ENCODE results near the gene DTNB. TPM values are rescaled to one million over a fixed set of nuclear protein-coding genes. Genes with fewer than 3 reads are reported as not detected.

The DTNB gene
- total and polyA plus RNA-seq, 10 of the 15 experiments (the other 5 are each of a cell fraction or from before 2014, with no cell fraction given): 4.5 to 30.6 (median 11.9) TPM

- no peak for FAIRE-seq
- no TSS peak for BruUV-seq (replicated peaks)
- DNase-seq (ENCODE audit: low read depth, low spot score): no peak
- H3K9ac ChIP-seq (ENCODE audit: control insufficient read depth, insufficient read depth, low read length): no peak overlapping the region
- ATAC-seq: no peak
- no peaks in the 10 kb centered on the region for H3K79me2 ChIP-seq (ENCODE audit: control insufficient read depth, insufficient read depth, low read length)
- intact Hi-C loops (cut with micrococcal nuclease; ENCODE audit: unreplicated experiment): no loop called here
- H3K36me3 ChIP-seq (ENCODE audit: control insufficient read depth in 2 of 2, insufficient read depth in 2 of 2, low read length in 1 of 2): no peaks in the 10 kb centered on the region
- no peak overlapping the region for H3K4me2 ChIP-seq (ENCODE audit: control insufficient read depth, insufficient read depth)
- ChIA-PET CTCF (interaction anchor here (1.1 to 1.7 kb wide), 5 partner anchors 10 to 81 kb away, joined by 3 to 19 read pairs (median 3); no protein-coding TSS in a partner anchor), SMC1A (ENCODE audit: uncharacterized antibody, unreplicated experiment) (interaction anchor here (1.3 to 3.9 kb wide), 2 partner anchors 8 to 11 kb away, joined by 4 to 28 read pairs; no protein-coding TSS in a partner anchor), RAD21 (ENCODE audit: unreplicated experiment) (interaction anchor here (2.0 kb wide), 1 partner anchor 10 kb away, joined by 10 read pairs; no protein-coding TSS in a partner anchor), POLR2A (interaction anchor here (0.5 kb wide), 1 partner anchor 304 kb away, joined by 4 read pairs; no protein-coding TSS in a partner anchor)
- no peaks in the 10 kb centered on the region for H4K20me1 ChIP-seq (ENCODE audit: control insufficient read depth, insufficient read depth)
- no peaks in the 10 kb centered on the region for H3K9me3 ChIP-seq (replicated peaks; ENCODE audit: control insufficient read depth, insufficient read depth, low read length)
- WGBS (ENCODE audit: insufficient coverage, insufficient replicate concordance, low lambda C conversion rate, missing lambda C conversion rate): 82% methylated on average over 7 of the region's 7 CpGs
- in situ Hi-C loops (cut with MboI): no loop called here
- TF ChIP-seq ZNF207 (IDR thresholded peaks at IDR 0.05; ENCODE audit: borderline replicate concordance) (no peak), SUZ12 (IDR thresholded peaks at IDR 0.05; ENCODE audit: unreplicated experiment) (no peak)
- no peaks in the 10 kb centered on the region for H3K4me1 ChIP-seq (ENCODE audit: control insufficient read depth, insufficient read depth, low read length)
- H3K27ac ChIP-seq (ENCODE audit: control insufficient read depth, insufficient read depth): no peak overlapping the region
- no peak overlapping the region for H3K4me3 ChIP-seq
- no peaks in the 10 kb centered on the region for H3K27me3 ChIP-seq (replicated peaks in 1 of 2; ENCODE audit: control insufficient read depth in 2 of 2, insufficient read depth in 2 of 2, low read length in 1 of 2)
- no peak overlapping the region for H2AFZ ChIP-seq (ENCODE audit: control insufficient read depth, low read depth, low read length)
Observed at GRCh38 chr2:25617948-25618646, 55.3 kb downstream of the DTNB start.

DNA sequence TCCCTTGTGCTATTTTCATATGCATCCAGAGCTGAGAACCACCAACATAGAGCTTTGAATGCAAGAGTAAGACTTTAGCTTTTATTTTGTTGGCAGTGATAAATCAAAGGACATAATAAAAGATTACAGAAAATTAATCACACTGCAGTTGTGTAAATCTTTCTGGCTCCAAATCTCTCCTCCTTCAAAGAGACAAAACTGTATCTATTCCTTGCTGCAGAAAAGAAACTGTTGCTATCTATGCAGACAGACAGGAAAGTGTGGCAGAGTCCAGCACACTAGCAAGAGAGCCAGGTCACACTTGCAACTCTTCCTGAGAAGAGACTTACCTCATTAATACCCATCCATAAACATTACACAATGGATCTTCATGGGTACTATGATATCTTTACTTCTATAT, 57.5 kb downstream of the DTNB start:
- intact Hi-C loops (cut with micrococcal nuclease; ENCODE audit: unreplicated experiment) (no loop called here), in situ Hi-C loops (cut with MboI) (no loop called here)
- SMC1A ChIA-PET (ENCODE audit: uncharacterized antibody, unreplicated experiment): interaction anchor here (1.2 kb wide), 1 partner anchor 10 kb away, joined by 3 read pairs; no protein-coding TSS in a partner anchor
- ATAC-seq (no peak), FAIRE-seq (no peak), DNase-seq (ENCODE audit: low read depth, low spot score) (no peak)
- POLR2A ChIA-PET: no interaction called here
- RAD21 ChIA-PET (ENCODE audit: unreplicated experiment): interaction anchor here (1.3 kb wide), 2 partner anchors 9 to 58 kb away, joined by 4 to 7 read pairs; partner anchors contain the start of gene DTNB
- Histone ChIP-seq H3K9me3 (replicated peaks; ENCODE audit: control insufficient read depth, insufficient read depth, low read length) (no peaks in the 10 kb centered on the region), H3K27me3 (replicated peaks in 1 of 2; ENCODE audit: control insufficient read depth in 2 of 2, insufficient read depth in 2 of 2, low read length in 1 of 2) (no peaks in the 10 kb centered on the region), H3K36me3 (ENCODE audit: control insufficient read depth in 2 of 2, insufficient read depth in 2 of 2, low read length in 1 of 2) (no peaks in the 10 kb centered on the region), H3K79me2 (ENCODE audit: control insufficient read depth, insufficient read depth, low read length) (no peaks in the 10 kb centered on the region), H3K4me3 (no peak overlapping the region), H3K9ac (ENCODE audit: control insufficient read depth, insufficient read depth, low read length) (no peak overlapping the region), H3K4me2 (ENCODE audit: control insufficient read depth, insufficient read depth) (no peak overlapping the region), H3K4me1 (ENCODE audit: control insufficient read depth, insufficient read depth, low read length) (no peaks in the 10 kb centered on the region), H3K27ac (ENCODE audit: control insufficient read depth, insufficient read depth) (no peak overlapping the region), H2AFZ (ENCODE audit: control insufficient read depth, low read depth, low read length) (no peak overlapping the region), H4K20me1 (ENCODE audit: control insufficient read depth, insufficient read depth) (no peaks in the 10 kb centered on the region)
- no TSS peak for BruUV-seq (replicated peaks)
- CTCF ChIA-PET: interaction anchor here (0.6 to 1.7 kb wide), 2 partner anchors 9 to 18 kb away, joined by 3 to 9 read pairs; no protein-coding TSS in a partner anchor
- TF ChIP-seq SPI1 (IDR thresholded peaks at IDR 0.05; ENCODE audit: borderline replicate concordance, insufficient read depth, low read depth, low read length) (no peak), HSF1 (IDR thresholded peaks at IDR 0.05; ENCODE audit: low read depth, low read length) (no peak), NBN (IDR thresholded peaks at IDR 0.05) (no peak), RFX5 (IDR thresholded peaks at IDR 0.05; ENCODE audit: low read depth, low read length) (no peak), SIN3A (IDR thresholded peaks at IDR 0.05; ENCODE audit: low read depth, low read length) (no peak), CTCF (IDR thresholded peaks at IDR 0.05 in 2 of 3, conservative IDR thresholded peaks at IDR 0.05 in 1 of 3; ENCODE audit: control insufficient read depth in 2 of 3, extremely low read depth in 1 of 3, insufficient read depth in 1 of 3, low read depth in 3 of 3, low read length in 3 of 3) (no peak), ZNF622 (IDR thresholded peaks at IDR 0.05) (no peak), E2F4 (IDR thresholded peaks at IDR 0.05; ENCODE audit: low read depth, low read length) (no peak)

Data from GM12878 (cell line).